Measurements from ENCODE around the gene PRM1.

Gene PRM1

GRCh38 chr16:11280616-11281522 lies at the start of gene PRM1:
Gene PRM1 (minus strand): TSS chr16:11281330. CDS start chr16:11281238, 92 bp downstream.
- ATAC-seq = no peak

GRCh38 chr16:11330526-11331237 lies 49.6 kb upstream of the PRM1 start:
- no peak for ATAC-seq

GRCh38 chr16:11329891-11330290 lies 48.8 kb upstream of the PRM1 start:
- no peak for ATAC-seq

GRCh38 chr16:11329071-11329491 lies 48.0 kb upstream of the PRM1 start:
- ATAC-seq = peak; percentile 44 to 50

GRCh38 chr16:11328172-11329070 lies 47.3 kb upstream of the PRM1 start:
- ATAC-seq = peak; percentile 77 to 80

- peak; percentile 8 to 14 for ATAC-seq
These were observed 46.4 kb upstream of the PRM1 start for GRCh38 chr16:11327277-11328171.

GRCh38 chr16:11326737-11327276 lies 45.7 kb upstream of the PRM1 start:
- no peak for ATAC-seq

- ATAC-seq = peak in 1 of 2 donors; percentile 18
These were observed 45.1 kb upstream of the PRM1 start for GRCh38 chr16:11326084-11326736.

GRCh38 chr16:11325404-11326083 lies 44.4 kb upstream of the PRM1 start:
- peak; percentile 52 to 57 for ATAC-seq

GRCh38 chr16:11323551-11324336 lies 42.6 kb upstream of the PRM1 start:
- no peak for ATAC-seq

- no peak for ATAC-seq
These were observed 41.7 kb upstream of the PRM1 start for GRCh38 chr16:11322823-11323222.

GRCh38 chr16:11321662-11322061 lies 40.5 kb upstream of the PRM1 start:
- no peak for ATAC-seq

- ATAC-seq = no peak
These were observed 39.0 kb upstream of the PRM1 start for GRCh38 chr16:11320170-11320569.

GRCh38 chr16:11319529-11320146 lies 38.5 kb upstream of the PRM1 start:
- ATAC-seq = no peak

- no peak for ATAC-seq
These were observed 37.7 kb upstream of the PRM1 start for GRCh38 chr16:11318817-11319216.

GRCh38 chr16:11316331-11317015 lies 35.3 kb upstream of the PRM1 start:
- no peak for ATAC-seq

- ATAC-seq = no peak
These were observed 34.4 kb upstream of the PRM1 start for GRCh38 chr16:11315510-11315909.

GRCh38 chr16:11314309-11314894 lies 33.3 kb upstream of the PRM1 start:
- no peak for ATAC-seq
